ENCODE data around the gene PEAK1.

- no peak for TF ChIP-seq CTCF (IDR thresholded peaks at IDR 0.05; ENCODE audit: insufficient read depth, low read length)
- TF ChIP-seq REST (IDR thresholded peaks at IDR 0.05; ENCODE audit: insufficient replicate concordance, low read depth), result no peak
Measured at GRCh38 chr15:77066971-77067690, 352.8 kb downstream of the PEAK1 start.
